GM10266 (cell line): ENCODE results near the gene DENND2A.

ENCODE experiments used
- DNase-seq: peaks from one replicate; pipeline ENCODE4 v3.0.0; 2012; ENCODE audit errors: extremely low spot score
- CTCF ChIP-seq: IDR thresholded peaks from 2 replicates; pipeline ENCODE4 v1.5.1; 2012; ENCODE audit warnings: mild to moderate bottlenecking, low read depth; ENCODE audit not compliant: control insufficient read depth, insufficient read depth; ENCODE audit errors: missing control alignments

DENND2A gene

GRCh38 chr7:140495514-140496097 lies 145.0 kb downstream of the DENND2A start:
- TF ChIP-seq CTCF: no peak
- DNase-seq: no peak

- no peak for TF ChIP-seq CTCF
- DNase-seq: no peak
Measured at GRCh38 chr7:140494867-140495266, 145.7 kb downstream of the DENND2A start.

GRCh38 chr7:140489026-140489359 lies 151.6 kb downstream of the DENND2A start:
- no peak for TF ChIP-seq CTCF
- no peak for DNase-seq

GRCh38 chr7:140485500-140486265 lies 154.9 kb downstream of the DENND2A start:
- TF ChIP-seq CTCF: no peak
- no peak for DNase-seq

- no peak for DNase-seq
Measured at GRCh38 chr7:140484951-140485499, 155.6 kb downstream of the DENND2A start.

GRCh38 chr7:140484479-140484878 lies 156.1 kb downstream of the DENND2A start:
- DNase-seq: no peak
- no peak for TF ChIP-seq CTCF

More at GRCh38 chr7:140484951-140485499, 155.6 kb downstream of the DENND2A start:
- TF ChIP-seq CTCF: no peak

- DNase-seq: no peak
- no peak for TF ChIP-seq CTCF
Measured at GRCh38 chr7:140479739-140480084, 160.9 kb downstream of the DENND2A start.
